GM23338 (cell line): ENCODE measurements around the gene PNMA1. TPM values are rescaled to one million over a fixed set of nuclear protein-coding genes. Genes with fewer than 3 reads are reported as not detected.
A peak's percentile ranks its signal among the peaks of the same experiment; 100 is the strongest.

ENCODE experiments used
- ATAC-seq: fragments of 200-7000 bp; cut with Tn5 transposase; 3 replicates; pipeline ENCODE4 v1.9.1; 2020
- DNase-seq: peaks from one replicate; pipeline ENCODE4 v3.0.0-alpha.2; 2015; ENCODE audit warnings: low spot score
- H2AFZ ChIP-seq: fragments of 200-600 bp; sonication (generic); 2 replicates; pipeline ENCODE4 v1.8.0; 2016; ENCODE audit warnings: antibody characterized with exemption, mild to moderate bottlenecking, moderate library complexity
- H3F3A ChIP-seq: fragments of 200-600 bp; sonication (generic); replicated peaks from 2 replicates; pipeline ENCODE4 v1.8.0; 2017; ENCODE audit warnings: antibody characterized with exemption, mixed run types, low read depth
- H3K27ac ChIP-seq: fragments of 200-600 bp; sonication (generic); 2 replicates; pipeline ENCODE4 v1.6.1; 2016; ENCODE audit warnings: low read depth
- H3K27me3 ChIP-seq: fragments of 200-600 bp; sonication (generic); 2 replicates; pipeline ENCODE4 v1.8.0; 2016; ENCODE audit warnings: mild to moderate bottlenecking, mixed run types, moderate library complexity; ENCODE audit not compliant: insufficient read depth
- H3K36me3 ChIP-seq: fragments of 200-600 bp; sonication (generic); 2 replicates; pipeline ENCODE4 v1.8.0; 2016; ENCODE audit warnings: mild to moderate bottlenecking; ENCODE audit not compliant: insufficient read depth
- H3K4me1 ChIP-seq: fragments of 200-600 bp; sonication (generic); 2 replicates; pipeline ENCODE4 v1.8.0; 2016; ENCODE audit warnings: mild to moderate bottlenecking, moderate library complexity; ENCODE audit not compliant: insufficient read depth
- H3K4me2 ChIP-seq: fragments of 200-600 bp; sonication (generic); 2 replicates; pipeline ENCODE4 v1.7.1; 2017; ENCODE audit warnings: mixed run types
- H3K4me3 ChIP-seq: fragments of 200-600 bp; sonication (generic); 2 replicates; pipeline ENCODE4 v1.6.1; 2016; ENCODE audit warnings: mixed run types
- H3K79me2 ChIP-seq: fragments of 200-600 bp; sonication (generic); replicated peaks from 2 replicates; pipeline ENCODE4 v1.8.0; 2017; ENCODE audit warnings: mild to moderate bottlenecking; ENCODE audit not compliant: insufficient read depth
- H3K9me2 ChIP-seq: fragments of 200-600 bp; sonication (generic); 2 replicates; pipeline ENCODE4 v1.8.0; 2017; ENCODE audit not compliant: insufficient read depth
- H4K20me1 ChIP-seq: fragments of 200-600 bp; sonication (generic); replicated peaks from 2 replicates; pipeline ENCODE4 v1.8.0; 2017; ENCODE audit warnings: mild to moderate bottlenecking; ENCODE audit not compliant: insufficient read depth
- H3K27ac Mint-ChIP-seq: 2 replicates; pipeline ENCODE4 v1.8.0; 2020; ENCODE audit warnings: inconsistent platforms, mild to moderate bottlenecking, moderate library complexity, mixed read lengths
- H3K27me3 Mint-ChIP-seq: 3 replicates; pipeline ENCODE4 v1.8.0; 2022; ENCODE audit warnings: low read depth, mild to moderate bottlenecking, moderate library complexity, mixed read lengths, inconsistent platforms; ENCODE audit not compliant: insufficient read depth, poor library complexity
- H3K36me3 Mint-ChIP-seq: 3 replicates; pipeline ENCODE4 v1.8.0; 2021; ENCODE audit warnings: low read depth, mild to moderate bottlenecking, inconsistent platforms, moderate library complexity, mixed read lengths
- H3K4me1 Mint-ChIP-seq: 3 replicates; pipeline ENCODE4 v1.8.0; 2020; ENCODE audit warnings: mild to moderate bottlenecking, inconsistent platforms, mixed read lengths
- H3K4me3 Mint-ChIP-seq: 3 replicates; pipeline ENCODE4 v1.8.0; 2021; ENCODE audit warnings: moderate library complexity, mild to moderate bottlenecking, inconsistent platforms, mixed read lengths
- H3K9me3 Mint-ChIP-seq: 3 replicates; pipeline ENCODE4 v1.8.0; 2020; ENCODE audit warnings: moderate library complexity, mild to moderate bottlenecking, inconsistent platforms, mixed read lengths
- EZH2 ChIP-seq: fragments of 200-600 bp; sonication (generic); IDR thresholded peaks from one replicate; pipeline ENCODE4 v1.8.0; 2017; ENCODE audit warnings: antibody characterized with exemption, mild to moderate bottlenecking, low read depth; ENCODE audit not compliant: unreplicated experiment
- JUNB ChIP-seq: IDR thresholded peaks from one replicate; pipeline ENCODE4 v1.6.1; 2016; ENCODE audit warnings: antibody characterized with exemption; ENCODE audit not compliant: unreplicated experiment
- POLR2AphosphoS5 ChIP-seq: IDR thresholded peaks from 2 replicates; pipeline ENCODE4 v1.6.1; 2016; ENCODE audit warnings: antibody characterized with exemption, low read depth
- ZNF114 ChIP-seq: fragments of 250-450 bp; sonication (Bioruptor Pico); IDR thresholded peaks from 2 replicates; pipeline ENCODE4 v1.5.0; 2020; ENCODE audit warnings: mild to moderate bottlenecking, moderate library complexity
- ZNF331 ChIP-seq: fragments of 250-450 bp; sonication (Bioruptor Pico); IDR thresholded peaks from 2 replicates; pipeline ENCODE4 v1.5.0; 2020; ENCODE audit warnings: low read depth, mild to moderate bottlenecking, moderate library complexity
- polyA plus RNA-seq: library from polyadenylated mRNA; unstranded; fragments of >200 nt; fragmentation: Nextera tagmentation; extraction: Ambion mirVana; gene quantifications from 2 replicates; pipeline ENCODE4 v1.2.1, GENCODE V29; 2016
- total RNA-seq: library from RNA; depleted of rRNA; stranded (reverse); fragments of >200 nt; shearing (Covaris generic); gene quantifications from 2 replicates; pipeline ENCODE4 v1.2.3, GENCODE V29; 2014
- TF ChIP-seq, protein P1 (sequence below), 2 experiments: fragments of 200-600 bp in 1 of 2; sonication (generic) in 1 of 2; conservative IDR thresholded peaks; 2 replicates each; pipeline versions ENCODE4 v1.5.1 to v1.6.1; 2016 to 2017; ENCODE audit warnings: antibody characterized with exemption in 2 of 2, low read depth in 2 of 2, mild to moderate bottlenecking in 2 of 2, moderate library complexity in 1 of 2
- TF ChIP-seq, protein P2 (sequence below): fragments of 250-450 bp; sonication (Bioruptor Pico); IDR thresholded peaks from 2 replicates; pipeline ENCODE4 v1.5.0; 2020; ENCODE audit warnings: mild to moderate bottlenecking, moderate library complexity
- TF ChIP-seq, protein P3 (sequence below): IDR thresholded peaks from 2 replicates; pipeline ENCODE4 v1.6.1; 2016; ENCODE audit warnings: antibody characterized with exemption

Gene PNMA1
- total and polyA plus RNA-seq, 2 experiments from 2014 or later = 18.2 to 32.9 TPM

DNA sequence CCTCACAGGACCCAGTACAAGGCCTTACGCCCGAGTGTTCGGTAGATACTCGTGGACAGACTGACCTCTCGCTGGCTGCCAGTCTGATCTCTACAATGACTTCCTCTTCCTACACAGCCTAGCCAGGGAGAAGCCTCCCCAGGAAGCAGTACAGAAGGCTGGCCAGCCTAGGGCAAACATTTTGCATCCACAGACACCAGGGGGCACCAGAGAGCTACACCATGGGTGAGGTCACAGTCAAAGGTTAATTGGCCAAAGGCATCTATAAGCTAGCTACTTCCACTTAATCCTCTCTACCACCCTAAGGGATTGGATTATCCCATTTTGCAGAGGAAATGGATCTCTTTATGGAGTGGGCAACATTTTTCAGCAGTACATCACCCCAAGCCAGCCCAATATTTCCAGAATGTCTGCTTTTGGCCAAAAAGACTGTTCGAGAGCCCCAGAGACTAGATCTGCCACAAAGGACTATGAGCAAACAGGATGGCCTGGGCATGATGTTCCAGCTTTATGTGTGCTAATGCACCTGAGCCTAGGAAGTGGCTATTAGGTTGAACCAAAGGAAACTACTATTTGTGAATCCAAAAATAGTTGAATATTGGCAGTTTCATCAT is 14.6 kb upstream of the PNMA1 start:
- H3K27ac ChIP-seq = no peak overlapping the region
- DNase-seq (peak; percentile 92), ATAC-seq (peak; percentile 92)
- Mint-ChIP-seq H3K4me1 (peaks cover 28% of the 10 kb centered on the region), H3K27ac (peak overlapping the region; percentile 50; the same call in 1 of the 2 replicates), H3K4me3 (peak overlapping the region; percentile 26; the same call in 2 of the 3 replicates), H3K27me3 (peaks cover 12% of the 10 kb centered on the region), H3K9me3 (no peaks in the 10 kb centered on the region), H3K36me3 (peaks cover 18% of the 10 kb centered on the region; the same call in 2 of the 3 replicates)
- H3K4me2 ChIP-seq = peak overlapping the region; percentile 53; the same call in 1 of the 2 replicates
- H3K4me3 ChIP-seq = no peak overlapping the region; the same call in 1 of the 2 replicates
- no peak overlapping the region for H2AFZ ChIP-seq
- H3K9me2 ChIP-seq = no peaks in the 10 kb centered on the region
- H3K27me3 ChIP-seq = no peaks in the 10 kb centered on the region
- no peaks in the 10 kb centered on the region for H3K36me3 ChIP-seq
- no peaks in the 10 kb centered on the region for H3K79me2 ChIP-seq
- H3K4me1 ChIP-seq = peaks cover 16% of the 10 kb centered on the region
- H4K20me1 ChIP-seq = no peaks in the 10 kb centered on the region
- TF ChIP-seq EZH2 (no peak), ZNF331 (CRISPR knock-in tag) (no peak), ZNF114 (CRISPR knock-in tag) (no peak), JUNB (no peak), POLR2AphosphoS5 (no peak)
- TF ChIP-seq, protein P1, sequence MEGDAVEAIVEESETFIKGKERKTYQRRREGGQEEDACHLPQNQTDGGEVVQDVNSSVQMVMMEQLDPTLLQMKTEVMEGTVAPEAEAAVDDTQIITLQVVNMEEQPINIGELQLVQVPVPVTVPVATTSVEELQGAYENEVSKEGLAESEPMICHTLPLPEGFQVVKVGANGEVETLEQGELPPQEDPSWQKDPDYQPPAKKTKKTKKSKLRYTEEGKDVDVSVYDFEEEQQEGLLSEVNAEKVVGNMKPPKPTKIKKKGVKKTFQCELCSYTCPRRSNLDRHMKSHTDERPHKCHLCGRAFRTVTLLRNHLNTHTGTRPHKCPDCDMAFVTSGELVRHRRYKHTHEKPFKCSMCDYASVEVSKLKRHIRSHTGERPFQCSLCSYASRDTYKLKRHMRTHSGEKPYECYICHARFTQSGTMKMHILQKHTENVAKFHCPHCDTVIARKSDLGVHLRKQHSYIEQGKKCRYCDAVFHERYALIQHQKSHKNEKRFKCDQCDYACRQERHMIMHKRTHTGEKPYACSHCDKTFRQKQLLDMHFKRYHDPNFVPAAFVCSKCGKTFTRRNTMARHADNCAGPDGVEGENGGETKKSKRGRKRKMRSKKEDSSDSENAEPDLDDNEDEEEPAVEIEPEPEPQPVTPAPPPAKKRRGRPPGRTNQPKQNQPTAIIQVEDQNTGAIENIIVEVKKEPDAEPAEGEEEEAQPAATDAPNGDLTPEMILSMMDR (conservative IDR thresholded peaks at IDR 0.05; ENCODE audit: low read depth in 2 of 2) = peak; percentile 92 to 98
- TF ChIP-seq, protein P2, sequence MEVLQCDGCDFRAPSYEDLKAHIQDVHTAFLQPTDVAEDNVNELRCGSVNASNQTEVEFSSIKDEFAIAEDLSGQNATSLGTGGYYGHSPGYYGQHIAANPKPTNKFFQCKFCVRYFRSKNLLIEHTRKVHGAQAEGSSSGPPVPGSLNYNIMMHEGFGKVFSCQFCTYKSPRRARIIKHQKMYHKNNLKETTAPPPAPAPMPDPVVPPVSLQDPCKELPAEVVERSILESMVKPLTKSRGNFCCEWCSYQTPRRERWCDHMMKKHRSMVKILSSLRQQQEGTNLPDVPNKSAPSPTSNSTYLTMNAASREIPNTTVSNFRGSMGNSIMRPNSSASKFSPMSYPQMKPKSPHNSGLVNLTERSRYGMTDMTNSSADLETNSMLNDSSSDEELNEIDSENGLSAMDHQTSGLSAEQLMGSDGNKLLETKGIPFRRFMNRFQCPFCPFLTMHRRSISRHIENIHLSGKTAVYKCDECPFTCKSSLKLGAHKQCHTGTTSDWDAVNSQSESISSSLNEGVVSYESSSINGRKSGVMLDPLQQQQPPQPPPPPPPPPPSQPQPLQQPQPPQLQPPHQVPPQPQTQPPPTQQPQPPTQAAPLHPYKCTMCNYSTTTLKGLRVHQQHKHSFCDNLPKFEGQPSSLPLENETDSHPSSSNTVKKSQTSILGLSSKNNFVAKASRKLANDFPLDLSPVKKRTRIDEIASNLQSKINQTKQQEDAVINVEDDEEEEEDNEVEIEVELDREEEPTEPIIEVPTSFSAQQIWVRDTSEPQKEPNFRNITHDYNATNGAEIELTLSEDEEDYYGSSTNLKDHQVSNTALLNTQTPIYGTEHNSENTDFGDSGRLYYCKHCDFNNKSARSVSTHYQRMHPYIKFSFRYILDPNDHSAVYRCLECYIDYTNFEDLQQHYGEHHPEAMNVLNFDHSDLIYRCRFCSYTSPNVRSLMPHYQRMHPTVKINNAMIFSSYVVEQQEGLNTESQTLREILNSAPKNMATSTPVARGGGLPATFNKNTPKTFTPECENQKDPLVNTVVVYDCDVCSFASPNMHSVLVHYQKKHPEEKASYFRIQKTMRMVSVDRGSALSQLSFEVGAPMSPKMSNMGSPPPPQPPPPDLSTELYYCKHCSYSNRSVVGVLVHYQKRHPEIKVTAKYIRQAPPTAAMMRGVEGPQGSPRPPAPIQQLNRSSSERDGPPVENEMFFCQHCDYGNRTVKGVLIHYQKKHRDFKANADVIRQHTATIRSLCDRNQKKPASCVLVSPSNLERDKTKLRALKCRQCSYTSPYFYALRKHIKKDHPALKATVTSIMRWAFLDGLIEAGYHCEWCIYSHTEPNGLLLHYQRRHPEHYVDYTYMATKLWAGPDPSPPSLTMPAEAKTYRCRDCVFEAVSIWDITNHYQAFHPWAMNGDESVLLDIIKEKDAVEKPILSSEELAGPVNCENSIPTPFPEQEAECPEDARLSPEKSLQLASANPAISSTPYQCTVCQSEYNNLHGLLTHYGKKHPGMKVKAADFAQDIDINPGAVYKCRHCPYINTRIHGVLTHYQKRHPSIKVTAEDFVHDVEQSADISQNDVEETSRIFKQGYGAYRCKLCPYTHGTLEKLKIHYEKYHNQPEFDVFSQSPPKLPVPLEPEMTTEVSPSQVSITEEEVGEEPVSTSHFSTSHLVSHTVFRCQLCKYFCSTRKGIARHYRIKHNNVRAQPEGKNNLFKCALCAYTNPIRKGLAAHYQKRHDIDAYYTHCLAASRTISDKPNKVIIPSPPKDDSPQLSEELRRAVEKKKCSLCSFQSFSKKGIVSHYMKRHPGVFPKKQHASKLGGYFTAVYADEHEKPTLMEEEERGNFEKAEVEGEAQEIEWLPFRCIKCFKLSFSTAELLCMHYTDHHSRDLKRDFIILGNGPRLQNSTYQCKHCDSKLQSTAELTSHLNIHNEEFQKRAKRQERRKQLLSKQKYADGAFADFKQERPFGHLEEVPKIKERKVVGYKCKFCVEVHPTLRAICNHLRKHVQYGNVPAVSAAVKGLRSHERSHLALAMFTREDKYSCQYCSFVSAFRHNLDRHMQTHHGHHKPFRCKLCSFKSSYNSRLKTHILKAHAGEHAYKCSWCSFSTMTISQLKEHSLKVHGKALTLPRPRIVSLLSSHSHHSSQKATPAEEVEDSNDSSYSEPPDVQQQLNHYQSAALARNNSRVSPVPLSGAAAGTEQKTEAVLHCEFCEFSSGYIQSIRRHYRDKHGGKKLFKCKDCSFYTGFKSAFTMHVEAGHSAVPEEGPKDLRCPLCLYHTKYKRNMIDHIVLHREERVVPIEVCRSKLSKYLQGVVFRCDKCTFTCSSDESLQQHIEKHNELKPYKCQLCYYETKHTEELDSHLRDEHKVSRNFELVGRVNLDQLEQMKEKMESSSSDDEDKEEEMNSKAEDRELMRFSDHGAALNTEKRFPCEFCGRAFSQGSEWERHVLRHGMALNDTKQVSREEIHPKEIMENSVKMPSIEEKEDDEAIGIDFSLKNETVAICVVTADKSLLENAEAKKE (CRISPR knock-in tag) = no peak
- TF ChIP-seq, protein P3, sequence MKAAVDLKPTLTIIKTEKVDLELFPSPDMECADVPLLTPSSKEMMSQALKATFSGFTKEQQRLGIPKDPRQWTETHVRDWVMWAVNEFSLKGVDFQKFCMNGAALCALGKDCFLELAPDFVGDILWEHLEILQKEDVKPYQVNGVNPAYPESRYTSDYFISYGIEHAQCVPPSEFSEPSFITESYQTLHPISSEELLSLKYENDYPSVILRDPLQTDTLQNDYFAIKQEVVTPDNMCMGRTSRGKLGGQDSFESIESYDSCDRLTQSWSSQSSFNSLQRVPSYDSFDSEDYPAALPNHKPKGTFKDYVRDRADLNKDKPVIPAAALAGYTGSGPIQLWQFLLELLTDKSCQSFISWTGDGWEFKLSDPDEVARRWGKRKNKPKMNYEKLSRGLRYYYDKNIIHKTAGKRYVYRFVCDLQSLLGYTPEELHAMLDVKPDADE = no peak; the same call in 1 of the 2 replicates
- 0 out of 2 replicates have a peak, but pooled peaks cover 3% of the 10 kb centered on the region for H3F3A ChIP-seq
